PFSK-1 (cell line): ENCODE measurements around the gene HIVEP2.

ENCODE experiments used
- FOXP2 ChIP-seq: optimal IDR thresholded peaks from 2 replicates; pipeline ENCODE3; 2011; ENCODE audit warnings: borderline replicate concordance, control low read depth, inconsistent platforms; ENCODE audit not compliant: insufficient read depth; ENCODE audit errors: extremely low read length, extremely low read depth
- POLR2AphosphoS5 ChIP-seq: IDR thresholded peaks from 2 replicates; pipeline ENCODE4 v1.6.1; 2012; ENCODE audit warnings: low read depth, mild to moderate bottlenecking, control low read depth, low read length, moderate library complexity
- SIN3A ChIP-seq: IDR thresholded peaks from 2 replicates; pipeline ENCODE4 v1.6.1; 2012; ENCODE audit warnings: mild to moderate bottlenecking, low read length, moderate library complexity, borderline replicate concordance; ENCODE audit not compliant: insufficient read depth
- TAF1 ChIP-seq: IDR thresholded peaks from 2 replicates; pipeline ENCODE4 v1.6.1; 2012; ENCODE audit warnings: low read length, control low read depth, borderline replicate concordance; ENCODE audit not compliant: insufficient read depth
- TF ChIP-seq, protein P1 (sequence below), 2 experiments: IDR thresholded peaks; 2 replicates each; pipeline versions ENCODE4 v1.6.1 to v1.8.0; 2011 to 2012; ENCODE audit warnings: low read depth in 2 of 2, low read length in 2 of 2, control low read depth in 1 of 2, inconsistent platforms in 1 of 2, mild to moderate bottlenecking in 1 of 2, moderate library complexity in 1 of 2; ENCODE audit not compliant: insufficient read depth in 1 of 2

The HIVEP2 gene

GRCh38 chr6:142896732-142897131 is 48.2 kb downstream of the HIVEP2 start:
- TF ChIP-seq, protein P1, sequence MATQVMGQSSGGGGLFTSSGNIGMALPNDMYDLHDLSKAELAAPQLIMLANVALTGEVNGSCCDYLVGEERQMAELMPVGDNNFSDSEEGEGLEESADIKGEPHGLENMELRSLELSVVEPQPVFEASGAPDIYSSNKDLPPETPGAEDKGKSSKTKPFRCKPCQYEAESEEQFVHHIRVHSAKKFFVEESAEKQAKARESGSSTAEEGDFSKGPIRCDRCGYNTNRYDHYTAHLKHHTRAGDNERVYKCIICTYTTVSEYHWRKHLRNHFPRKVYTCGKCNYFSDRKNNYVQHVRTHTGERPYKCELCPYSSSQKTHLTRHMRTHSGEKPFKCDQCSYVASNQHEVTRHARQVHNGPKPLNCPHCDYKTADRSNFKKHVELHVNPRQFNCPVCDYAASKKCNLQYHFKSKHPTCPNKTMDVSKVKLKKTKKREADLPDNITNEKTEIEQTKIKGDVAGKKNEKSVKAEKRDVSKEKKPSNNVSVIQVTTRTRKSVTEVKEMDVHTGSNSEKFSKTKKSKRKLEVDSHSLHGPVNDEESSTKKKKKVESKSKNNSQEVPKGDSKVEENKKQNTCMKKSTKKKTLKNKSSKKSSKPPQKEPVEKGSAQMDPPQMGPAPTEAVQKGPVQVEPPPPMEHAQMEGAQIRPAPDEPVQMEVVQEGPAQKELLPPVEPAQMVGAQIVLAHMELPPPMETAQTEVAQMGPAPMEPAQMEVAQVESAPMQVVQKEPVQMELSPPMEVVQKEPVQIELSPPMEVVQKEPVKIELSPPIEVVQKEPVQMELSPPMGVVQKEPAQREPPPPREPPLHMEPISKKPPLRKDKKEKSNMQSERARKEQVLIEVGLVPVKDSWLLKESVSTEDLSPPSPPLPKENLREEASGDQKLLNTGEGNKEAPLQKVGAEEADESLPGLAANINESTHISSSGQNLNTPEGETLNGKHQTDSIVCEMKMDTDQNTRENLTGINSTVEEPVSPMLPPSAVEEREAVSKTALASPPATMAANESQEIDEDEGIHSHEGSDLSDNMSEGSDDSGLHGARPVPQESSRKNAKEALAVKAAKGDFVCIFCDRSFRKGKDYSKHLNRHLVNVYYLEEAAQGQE (IDR thresholded peaks at IDR 0.05; ENCODE audit: insufficient read depth in 1 of 2, low read depth in 2 of 2, low read length in 2 of 2) = no peak
- TF ChIP-seq FOXP2 (no peak), SIN3A (no peak), POLR2AphosphoS5 (no peak), TAF1 (no peak)

DNA sequence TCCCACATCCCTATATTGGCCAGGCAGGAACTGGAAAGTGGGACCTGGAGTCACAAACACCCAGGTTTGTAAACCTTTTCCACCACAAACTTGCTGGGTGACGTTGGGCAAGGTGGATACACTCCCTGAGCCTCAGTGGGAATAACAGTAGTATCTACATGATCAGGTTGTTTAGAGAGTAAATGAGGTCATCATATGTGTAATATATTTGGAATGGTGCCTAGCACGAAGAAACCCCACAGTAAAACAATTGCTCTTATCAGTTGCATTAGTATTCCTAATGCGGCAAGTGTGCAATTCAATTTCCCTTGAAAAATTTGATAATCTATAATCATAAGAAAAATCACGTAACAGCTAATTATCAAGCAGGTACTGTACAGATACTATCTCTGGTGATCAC is 51.9 kb downstream of the HIVEP2 start:
- TF ChIP-seq TAF1 = no peak
- TF ChIP-seq SIN3A = no peak
- TF ChIP-seq, protein P1 (IDR thresholded peaks at IDR 0.05; ENCODE audit: insufficient read depth in 1 of 2, low read depth in 2 of 2, low read length in 2 of 2) = no peak
- TF ChIP-seq FOXP2 = no peak
- no peak for TF ChIP-seq POLR2AphosphoS5

DNA sequence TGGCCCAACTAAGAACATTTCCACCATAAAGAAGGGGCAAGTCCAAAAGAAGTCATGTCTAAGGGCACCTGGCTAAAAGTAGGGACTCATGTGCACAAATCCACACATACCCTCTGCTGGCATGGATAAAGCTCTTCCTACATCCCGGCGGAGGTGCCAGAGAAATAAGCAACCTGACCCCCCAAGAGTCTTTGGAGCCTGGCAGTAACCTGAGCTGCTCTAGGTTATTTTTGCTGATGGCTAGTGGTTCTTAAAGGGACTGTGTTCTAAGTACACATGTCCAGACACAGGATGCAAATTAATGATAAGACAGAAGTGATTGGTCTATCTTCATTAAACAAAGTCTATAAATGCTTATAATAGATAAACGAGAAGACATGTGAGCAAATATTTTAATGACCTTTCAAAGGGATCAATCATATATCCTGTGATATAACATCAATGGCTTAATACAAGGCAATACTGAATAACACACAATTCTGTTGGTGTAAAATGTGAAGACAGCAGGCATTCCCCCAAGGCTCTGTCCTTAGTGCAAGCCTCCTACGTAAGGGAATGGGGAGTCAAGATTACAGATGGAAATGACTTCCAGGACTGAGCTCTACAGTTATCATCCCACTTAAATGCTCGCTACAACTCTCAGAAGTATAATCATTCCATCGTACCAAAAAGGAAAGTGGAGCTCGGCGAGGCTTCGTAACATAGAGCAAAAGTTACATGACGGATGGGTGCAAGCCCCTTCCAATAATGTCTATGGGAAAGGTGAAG is 52.5 kb downstream of the HIVEP2 start:
- no peak for TF ChIP-seq FOXP2
- TF ChIP-seq TAF1 = no peak
- TF ChIP-seq, protein P1 (IDR thresholded peaks at IDR 0.05; ENCODE audit: insufficient read depth in 1 of 2, low read depth in 2 of 2, low read length in 2 of 2) = no peak
- TF ChIP-seq POLR2AphosphoS5 = no peak
- no peak for TF ChIP-seq SIN3A

DNA sequence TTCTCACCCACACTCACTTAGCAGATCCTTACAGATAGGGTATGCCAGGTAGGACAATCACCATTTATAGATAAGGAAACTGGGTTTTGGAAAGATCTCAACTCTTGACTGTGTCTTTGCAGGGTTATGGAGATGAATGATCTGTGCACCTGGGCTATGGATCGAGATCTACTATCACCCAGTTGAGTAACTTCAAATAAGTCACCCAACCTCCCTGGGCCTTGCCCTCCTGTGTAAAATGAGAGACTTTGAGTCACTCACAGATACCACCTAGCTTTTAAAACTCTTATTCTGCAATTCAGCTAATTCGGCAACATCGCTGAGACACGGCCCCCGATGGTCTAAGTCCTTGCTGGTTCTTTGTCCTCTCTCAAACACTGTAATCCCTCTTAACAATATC is 53.5 kb downstream of the HIVEP2 start:
- no peak for TF ChIP-seq TAF1
- TF ChIP-seq FOXP2 = no peak
- no peak for TF ChIP-seq SIN3A
- no peak for TF ChIP-seq POLR2AphosphoS5
- TF ChIP-seq, protein P1 (IDR thresholded peaks at IDR 0.05; ENCODE audit: insufficient read depth in 1 of 2, low read depth in 2 of 2, low read length in 2 of 2) = no peak
